ENCODE results near the gene RBFOX2. TPM values are rescaled to one million over a fixed set of nuclear protein-coding genes. Genes with fewer than 3 reads are reported as not detected.

Gene RBFOX2
- total and polyA plus RNA-seq, 4 donors: 14.2 to 53.6 (median 25.6) TPM

DNA sequence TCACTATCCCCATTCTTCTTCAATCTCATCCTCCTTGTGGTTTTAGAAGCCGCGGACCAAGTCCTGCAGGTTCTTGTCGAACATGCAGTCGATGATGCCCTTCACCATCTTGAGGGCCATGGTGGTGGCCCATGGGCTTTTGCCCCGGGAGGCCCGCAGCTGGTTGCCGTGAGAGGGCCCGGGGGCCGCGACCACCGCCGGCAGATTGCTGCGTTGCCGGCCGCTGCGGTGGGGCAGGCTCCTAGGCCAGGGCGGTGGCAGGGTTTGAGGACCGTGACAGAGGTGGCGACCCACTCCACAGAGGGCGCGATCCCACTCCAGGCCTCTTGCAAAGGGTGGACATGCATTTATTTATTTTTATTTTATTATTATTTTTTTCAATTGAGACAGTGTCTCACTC lies 244.0 kb downstream of the RBFOX2 start:
- Histone ChIP-seq H3K27me3 (ENCODE audit: control insufficient read depth in 4 of 4, insufficient read depth in 4 of 4, low read length in 3 of 4) (no peaks in the 10 kb centered on the region), H3K9ac (ENCODE audit: low read depth in 1 of 2, low read length in 2 of 2) (no peak overlapping the region), H3K4me1 (ENCODE audit: control insufficient read depth in 4 of 4, insufficient read depth in 4 of 4, low read length in 3 of 4) (no peaks in the 10 kb centered on the region), H3K4me3 (ENCODE audit: low read depth in 1 of 3, low read length in 3 of 3) (no peak overlapping the region), H3K27ac (ENCODE audit: low read depth in 1 of 2, low read length in 2 of 2) (no peak overlapping the region), H3K36me3 (ENCODE audit: control insufficient read depth in 4 of 4, insufficient read depth in 3 of 4, low read depth in 1 of 4, low read length in 3 of 4) (peaks cover 0 to 8% (median 3%) of the 10 kb centered on the region in 4 donors), H3K9me3 (ENCODE audit: control insufficient read depth in 4 of 4, low read length in 3 of 4) (no peaks in the 10 kb centered on the region)
- TF ChIP-seq, protein P1, sequence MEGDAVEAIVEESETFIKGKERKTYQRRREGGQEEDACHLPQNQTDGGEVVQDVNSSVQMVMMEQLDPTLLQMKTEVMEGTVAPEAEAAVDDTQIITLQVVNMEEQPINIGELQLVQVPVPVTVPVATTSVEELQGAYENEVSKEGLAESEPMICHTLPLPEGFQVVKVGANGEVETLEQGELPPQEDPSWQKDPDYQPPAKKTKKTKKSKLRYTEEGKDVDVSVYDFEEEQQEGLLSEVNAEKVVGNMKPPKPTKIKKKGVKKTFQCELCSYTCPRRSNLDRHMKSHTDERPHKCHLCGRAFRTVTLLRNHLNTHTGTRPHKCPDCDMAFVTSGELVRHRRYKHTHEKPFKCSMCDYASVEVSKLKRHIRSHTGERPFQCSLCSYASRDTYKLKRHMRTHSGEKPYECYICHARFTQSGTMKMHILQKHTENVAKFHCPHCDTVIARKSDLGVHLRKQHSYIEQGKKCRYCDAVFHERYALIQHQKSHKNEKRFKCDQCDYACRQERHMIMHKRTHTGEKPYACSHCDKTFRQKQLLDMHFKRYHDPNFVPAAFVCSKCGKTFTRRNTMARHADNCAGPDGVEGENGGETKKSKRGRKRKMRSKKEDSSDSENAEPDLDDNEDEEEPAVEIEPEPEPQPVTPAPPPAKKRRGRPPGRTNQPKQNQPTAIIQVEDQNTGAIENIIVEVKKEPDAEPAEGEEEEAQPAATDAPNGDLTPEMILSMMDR (IDR thresholded peaks at IDR 0.05; ENCODE audit: low read depth, low read length, missing input control): no peak
- TF ChIP-seq HNF4G (IDR thresholded peaks at IDR 0.05) (no peak), GABPA (IDR thresholded peaks at IDR 0.05 in 1 of 2, conservative IDR thresholded peaks at IDR 0.05 in 1 of 2) (no peak), FOXA1 (IDR thresholded peaks at IDR 0.05) (no peak), SP1 (IDR thresholded peaks at IDR 0.05) (no peak), JUND (IDR thresholded peaks at IDR 0.05) (no peak), TAF1 (conservative IDR thresholded peaks at IDR 0.05) (no peak), YY1 (IDR thresholded peaks at IDR 0.05) (no peak), FOXA2 (IDR thresholded peaks at IDR 0.05) (no peak), EGR1 (IDR thresholded peaks at IDR 0.05; ENCODE audit: low read depth in 2 of 2) (no peak)
- TF ChIP-seq, protein P2, sequence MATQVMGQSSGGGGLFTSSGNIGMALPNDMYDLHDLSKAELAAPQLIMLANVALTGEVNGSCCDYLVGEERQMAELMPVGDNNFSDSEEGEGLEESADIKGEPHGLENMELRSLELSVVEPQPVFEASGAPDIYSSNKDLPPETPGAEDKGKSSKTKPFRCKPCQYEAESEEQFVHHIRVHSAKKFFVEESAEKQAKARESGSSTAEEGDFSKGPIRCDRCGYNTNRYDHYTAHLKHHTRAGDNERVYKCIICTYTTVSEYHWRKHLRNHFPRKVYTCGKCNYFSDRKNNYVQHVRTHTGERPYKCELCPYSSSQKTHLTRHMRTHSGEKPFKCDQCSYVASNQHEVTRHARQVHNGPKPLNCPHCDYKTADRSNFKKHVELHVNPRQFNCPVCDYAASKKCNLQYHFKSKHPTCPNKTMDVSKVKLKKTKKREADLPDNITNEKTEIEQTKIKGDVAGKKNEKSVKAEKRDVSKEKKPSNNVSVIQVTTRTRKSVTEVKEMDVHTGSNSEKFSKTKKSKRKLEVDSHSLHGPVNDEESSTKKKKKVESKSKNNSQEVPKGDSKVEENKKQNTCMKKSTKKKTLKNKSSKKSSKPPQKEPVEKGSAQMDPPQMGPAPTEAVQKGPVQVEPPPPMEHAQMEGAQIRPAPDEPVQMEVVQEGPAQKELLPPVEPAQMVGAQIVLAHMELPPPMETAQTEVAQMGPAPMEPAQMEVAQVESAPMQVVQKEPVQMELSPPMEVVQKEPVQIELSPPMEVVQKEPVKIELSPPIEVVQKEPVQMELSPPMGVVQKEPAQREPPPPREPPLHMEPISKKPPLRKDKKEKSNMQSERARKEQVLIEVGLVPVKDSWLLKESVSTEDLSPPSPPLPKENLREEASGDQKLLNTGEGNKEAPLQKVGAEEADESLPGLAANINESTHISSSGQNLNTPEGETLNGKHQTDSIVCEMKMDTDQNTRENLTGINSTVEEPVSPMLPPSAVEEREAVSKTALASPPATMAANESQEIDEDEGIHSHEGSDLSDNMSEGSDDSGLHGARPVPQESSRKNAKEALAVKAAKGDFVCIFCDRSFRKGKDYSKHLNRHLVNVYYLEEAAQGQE (IDR thresholded peaks at IDR 0.05): no peak
- TF ChIP-seq, protein P3, sequence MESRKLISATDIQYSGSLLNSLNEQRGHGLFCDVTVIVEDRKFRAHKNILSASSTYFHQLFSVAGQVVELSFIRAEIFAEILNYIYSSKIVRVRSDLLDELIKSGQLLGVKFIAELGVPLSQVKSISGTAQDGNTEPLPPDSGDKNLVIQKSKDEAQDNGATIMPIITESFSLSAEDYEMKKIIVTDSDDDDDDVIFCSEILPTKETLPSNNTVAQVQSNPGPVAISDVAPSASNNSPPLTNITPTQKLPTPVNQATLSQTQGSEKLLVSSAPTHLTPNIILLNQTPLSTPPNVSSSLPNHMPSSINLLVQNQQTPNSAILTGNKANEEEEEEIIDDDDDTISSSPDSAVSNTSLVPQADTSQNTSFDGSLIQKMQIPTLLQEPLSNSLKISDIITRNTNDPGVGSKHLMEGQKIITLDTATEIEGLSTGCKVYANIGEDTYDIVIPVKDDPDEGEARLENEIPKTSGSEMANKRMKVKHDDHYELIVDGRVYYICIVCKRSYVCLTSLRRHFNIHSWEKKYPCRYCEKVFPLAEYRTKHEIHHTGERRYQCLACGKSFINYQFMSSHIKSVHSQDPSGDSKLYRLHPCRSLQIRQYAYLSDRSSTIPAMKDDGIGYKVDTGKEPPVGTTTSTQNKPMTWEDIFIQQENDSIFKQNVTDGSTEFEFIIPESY (IDR thresholded peaks at IDR 0.05): no peak
- TF ChIP-seq, protein P4, sequence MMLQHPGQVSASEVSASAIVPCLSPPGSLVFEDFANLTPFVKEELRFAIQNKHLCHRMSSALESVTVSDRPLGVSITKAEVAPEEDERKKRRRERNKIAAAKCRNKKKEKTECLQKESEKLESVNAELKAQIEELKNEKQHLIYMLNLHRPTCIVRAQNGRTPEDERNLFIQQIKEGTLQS (IDR thresholded peaks at IDR 0.05): no peak
- DNase-seq (ENCODE audit: low spot score): no peak
- WGBS: 98% methylated on average over 21 of the region's 21 CpGs

DNA sequence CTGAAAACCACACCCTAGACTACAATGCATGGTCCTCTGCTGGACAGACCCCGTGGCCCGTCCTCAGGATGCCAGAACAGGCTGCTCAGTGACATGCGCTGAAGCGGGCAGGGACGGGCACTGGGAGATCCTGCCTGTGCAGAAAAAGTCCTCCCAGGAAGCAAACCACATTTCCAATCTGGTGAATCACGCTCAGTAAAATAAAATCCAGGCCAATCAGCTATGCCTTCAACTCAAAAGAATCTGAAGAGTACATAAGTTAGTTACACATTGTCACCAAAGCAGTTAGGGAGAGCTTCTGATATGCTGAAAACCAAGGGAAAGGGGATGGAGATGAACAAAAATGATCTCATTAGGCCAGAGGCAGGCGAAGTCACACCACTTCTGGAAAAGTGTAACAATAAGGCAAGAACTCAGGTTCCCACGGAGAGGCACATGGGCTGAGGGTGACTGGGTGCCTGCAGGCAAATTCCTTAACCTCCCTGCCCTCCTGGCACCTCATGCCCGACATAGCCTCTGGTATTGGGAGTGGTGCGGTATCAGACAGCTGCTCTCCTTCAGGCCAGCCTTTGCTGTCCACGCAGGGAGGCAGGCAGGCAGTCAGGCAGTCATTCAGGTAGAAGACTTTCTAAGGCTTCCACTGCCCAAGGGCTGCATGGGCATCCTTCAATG lies 244.5 kb downstream of the RBFOX2 start:
- no peak for DNase-seq (ENCODE audit: low spot score)
- Histone ChIP-seq H3K9me3 (ENCODE audit: control insufficient read depth in 4 of 4, low read length in 3 of 4) (no peaks in the 10 kb centered on the region), H3K27me3 (ENCODE audit: control insufficient read depth in 4 of 4, insufficient read depth in 4 of 4, low read length in 3 of 4) (no peaks in the 10 kb centered on the region), H3K27ac (ENCODE audit: low read depth in 1 of 2, low read length in 2 of 2) (no peak overlapping the region), H3K36me3 (ENCODE audit: control insufficient read depth in 4 of 4, insufficient read depth in 3 of 4, low read depth in 1 of 4, low read length in 3 of 4) (peaks cover 0 to 8% (median 3%) of the 10 kb centered on the region in 4 donors), H3K4me1 (ENCODE audit: control insufficient read depth in 4 of 4, insufficient read depth in 4 of 4, low read length in 3 of 4) (no peaks in the 10 kb centered on the region), H3K9ac (ENCODE audit: low read depth in 1 of 2, low read length in 2 of 2) (no peak overlapping the region), H3K4me3 (ENCODE audit: low read depth in 1 of 3, low read length in 3 of 3) (no peak overlapping the region)
- TF ChIP-seq RAD21 (IDR thresholded peaks at IDR 0.05) (no peak), TAF1 (conservative IDR thresholded peaks at IDR 0.05) (no peak)
- TF ChIP-seq, protein P5, sequence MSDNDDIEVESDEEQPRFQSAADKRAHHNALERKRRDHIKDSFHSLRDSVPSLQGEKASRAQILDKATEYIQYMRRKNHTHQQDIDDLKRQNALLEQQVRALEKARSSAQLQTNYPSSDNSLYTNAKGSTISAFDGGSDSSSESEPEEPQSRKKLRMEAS (IDR thresholded peaks at IDR 0.05): no peak
- TF ChIP-seq, protein P1 (IDR thresholded peaks at IDR 0.05; ENCODE audit: low read depth, low read length, missing input control): no peak
- WGBS: 96% methylated on average over 11 of the region's 11 CpGs
